Spleen (tissue), 7 donors: ENCODE data around the gene SH3RF3.

Experiments used
- POLR2AphosphoS5 ChIP-seq, 3 donors: sonication (generic); formaldehyde crosslinking; IDR thresholded peaks; one replicate each; pipeline ENCODE4 v1.5.1; 2017; ENCODE audit warnings: antibody characterized with exemption in 3 of 3
- TF ChIP-seq, protein P1 (sequence below), 11 experiments: fragments of 200-600 bp in 7 of 11; fragments of 450-650 bp in 4 of 11; sonication (generic) in 4 of 11; IDR thresholded peaks in 8 of 11; conservative IDR thresholded peaks in 3 of 11; 1 replicate in 7 of 11; 2 replicates in 4 of 11; pipeline versions ENCODE4 v1.4.0 to v1.8.0; 2016 to 2021; ENCODE audit warnings: antibody characterized with exemption in 11 of 11, inconsistent platforms in 4 of 11, mild to moderate bottlenecking in 1 of 11
- donor health status: DM: no; HTN: no; CAD: no; lungs with moderate emphysema.
- donor health status: DM: no; HTN: no; CAD: no.
- donor health status: DM: no; HTN: no; CAD: no.

- TF ChIP-seq POLR2AphosphoS5 (IDR thresholded peaks at IDR 0.05), result no peak
- TF ChIP-seq, protein P1, sequence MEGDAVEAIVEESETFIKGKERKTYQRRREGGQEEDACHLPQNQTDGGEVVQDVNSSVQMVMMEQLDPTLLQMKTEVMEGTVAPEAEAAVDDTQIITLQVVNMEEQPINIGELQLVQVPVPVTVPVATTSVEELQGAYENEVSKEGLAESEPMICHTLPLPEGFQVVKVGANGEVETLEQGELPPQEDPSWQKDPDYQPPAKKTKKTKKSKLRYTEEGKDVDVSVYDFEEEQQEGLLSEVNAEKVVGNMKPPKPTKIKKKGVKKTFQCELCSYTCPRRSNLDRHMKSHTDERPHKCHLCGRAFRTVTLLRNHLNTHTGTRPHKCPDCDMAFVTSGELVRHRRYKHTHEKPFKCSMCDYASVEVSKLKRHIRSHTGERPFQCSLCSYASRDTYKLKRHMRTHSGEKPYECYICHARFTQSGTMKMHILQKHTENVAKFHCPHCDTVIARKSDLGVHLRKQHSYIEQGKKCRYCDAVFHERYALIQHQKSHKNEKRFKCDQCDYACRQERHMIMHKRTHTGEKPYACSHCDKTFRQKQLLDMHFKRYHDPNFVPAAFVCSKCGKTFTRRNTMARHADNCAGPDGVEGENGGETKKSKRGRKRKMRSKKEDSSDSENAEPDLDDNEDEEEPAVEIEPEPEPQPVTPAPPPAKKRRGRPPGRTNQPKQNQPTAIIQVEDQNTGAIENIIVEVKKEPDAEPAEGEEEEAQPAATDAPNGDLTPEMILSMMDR (IDR thresholded peaks at IDR 0.05 in 8 of 11, conservative IDR thresholded peaks at IDR 0.05 in 3 of 11), result no peak
Measured at GRCh38 chr2:109339519-109339966, 210.5 kb downstream of the SH3RF3 start.
